ENCODE data around the gene OR5B3. TPM values are rescaled to one million over a fixed set of nuclear protein-coding genes. Genes with fewer than 3 reads are reported as not detected.
"Not testable (repeated sequence)": the region's sequence is repeated elsewhere in the genome, so short reads cannot be mapped to it uniquely, and the experiment has no call there.

The OR5B3 gene
- total RNA-seq, 2 experiments from 2014 or later, result not detected

DNA sequence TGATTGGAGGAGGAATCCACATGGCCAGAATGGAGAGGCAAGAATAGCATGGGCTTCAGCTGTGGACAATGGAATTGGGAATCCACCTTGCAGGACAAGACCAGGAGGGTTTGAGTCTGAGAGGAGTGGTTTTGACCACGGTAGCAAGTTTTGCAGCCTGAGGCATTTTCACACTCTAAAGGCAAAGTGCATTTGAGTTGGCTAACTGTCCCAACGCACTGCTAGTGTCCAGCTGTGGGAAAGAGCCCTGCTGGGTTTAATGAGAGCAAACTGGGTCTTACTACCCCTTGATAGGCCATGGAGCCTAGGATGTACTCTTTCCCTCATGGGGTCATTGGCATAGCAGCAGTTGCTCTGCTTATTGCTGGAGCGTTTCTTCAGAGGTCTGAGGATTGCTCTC is 21.3 kb upstream of the OR5B3 start, which contains the start of gene OR5B2:
OR5B2 (minus strand) TSS at position 101 of the 400 bp plus-strand sequence. CDS start 4,860 bp downstream, outside the sequence.
- Mint-ChIP-seq H3K4me3 (no peak within 1 kb of the TSS), H3K4me1 (ENCODE audit: low read depth) (no peaks in the 10 kb centered on the region), H3K27me3 (peaks cover 46% of the 10 kb centered on the region), H3K9me3 (peaks cover 2% of the 10 kb centered on the region), H3K36me3 (ENCODE audit: low read depth) (no peaks in the 10 kb centered on the region), H3K27ac (no peak within 1 kb of the TSS)
- intact Hi-C loops (cut with DNase I, micrococcal nuclease), result no loop called here
- ATAC-seq (ENCODE audit: poor library complexity), result no peak
- ChIA-PET POLR2A (no interaction called here), CTCF (no interaction called here)
- Histone ChIP-seq H3K4me3 (ENCODE audit: low read length) (no peak within 1 kb of the TSS), H3K9me3 (ENCODE audit: control insufficient read depth in 1 of 2, insufficient read depth in 1 of 2, low read length in 2 of 2) (peaks cover 0 to 15% of the 10 kb centered on the region in 2 experiments), H3K4me1 (ENCODE audit: insufficient read depth, low read length) (no peaks in the 10 kb centered on the region), H3K36me3 (ENCODE audit: insufficient read depth, low read length) (no peaks in the 10 kb centered on the region), H3K27ac (ENCODE audit: low read depth in 1 of 2, low read length in 2 of 2) (no peak within 1 kb of the TSS), H3K27me3 (ENCODE audit: control insufficient read depth in 1 of 2, insufficient read depth in 2 of 2, low read length in 2 of 2) (peaks cover 6 to 13% of the 10 kb centered on the region in 2 experiments)
- TF ChIP-seq CTCF (IDR thresholded peaks at IDR 0.05), result no peak
- no peak for DNase-seq

- H3K4me1 ChIP-seq (ENCODE audit: insufficient read depth, low read length); CTCF ChIA-PET; H3K27ac ChIP-seq (ENCODE audit: low read depth in 1 of 2, low read length in 2 of 2); H3K27me3 ChIP-seq (ENCODE audit: control insufficient read depth in 1 of 2, insufficient read depth in 2 of 2, low read length in 2 of 2); H3K4me3 Mint-ChIP-seq; H3K4me3 ChIP-seq (ENCODE audit: low read length); H3K36me3 ChIP-seq (ENCODE audit: insufficient read depth, low read length); DNase-seq; H3K9me3 Mint-ChIP-seq; H3K36me3 Mint-ChIP-seq (ENCODE audit: low read depth); ATAC-seq (ENCODE audit: poor library complexity); H3K9me3 ChIP-seq (ENCODE audit: control insufficient read depth in 1 of 2, insufficient read depth in 1 of 2, low read length in 2 of 2); POLR2A ChIA-PET; H3K27ac Mint-ChIP-seq; H3K4me1 Mint-ChIP-seq (ENCODE audit: low read depth); H3K27me3 Mint-ChIP-seq; intact Hi-C loops (cut with DNase I, micrococcal nuclease): not testable (repeated sequence)
Observed at GRCh38 chr11:58399622-58400021, 7.1 kb downstream of the OR5B3 start.

DNA sequence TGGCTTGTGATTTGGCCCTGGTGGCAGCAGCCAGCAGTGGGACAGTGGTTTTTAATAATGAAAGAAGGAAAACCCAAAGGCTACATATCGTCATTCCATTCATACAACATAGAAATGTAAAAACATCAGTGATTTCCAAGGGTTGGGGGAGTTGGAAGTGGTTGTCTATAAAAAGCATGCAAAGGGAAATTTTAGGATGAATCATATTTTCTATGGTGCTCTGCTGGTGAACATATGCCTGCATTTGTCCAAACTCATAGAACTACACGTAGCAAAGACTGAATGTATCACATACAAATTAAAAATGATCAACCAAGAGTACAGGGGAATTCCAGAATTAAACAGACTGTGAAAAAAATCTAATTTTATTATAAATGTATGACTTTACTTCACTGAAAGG is 11.1 kb downstream of the OR5B3 start:
- H3K27me3 Mint-ChIP-seq, result no peaks in the 10 kb centered on the region
- TF ChIP-seq CTCF (IDR thresholded peaks at IDR 0.05), result no peak
- Histone ChIP-seq H3K9me3 (ENCODE audit: control insufficient read depth in 1 of 2, insufficient read depth in 1 of 2, low read length in 2 of 2) (peaks cover 5 to 9% of the 10 kb centered on the region in 2 experiments), H3K4me3 (ENCODE audit: low read length) (no peak overlapping the region), H3K27me3 (ENCODE audit: control insufficient read depth in 1 of 2, insufficient read depth in 2 of 2, low read length in 2 of 2) (peaks cover 0 to 1% of the 10 kb centered on the region in 2 experiments), H3K27ac (ENCODE audit: low read depth in 1 of 2, low read length in 2 of 2) (no peak overlapping the region), H3K36me3 (ENCODE audit: insufficient read depth, low read length) (no peaks in the 10 kb centered on the region), H3K4me1 (ENCODE audit: insufficient read depth, low read length) (no peaks in the 10 kb centered on the region)
- POLR2A ChIA-PET, result no interaction called here
- ATAC-seq (ENCODE audit: poor library complexity) (no peak), DNase-seq (no peak)
- H3K4me1 Mint-ChIP-seq (ENCODE audit: low read depth), result no peaks in the 10 kb centered on the region
- H3K9me3 Mint-ChIP-seq, result no peaks in the 10 kb centered on the region
- no peaks in the 10 kb centered on the region for H3K36me3 Mint-ChIP-seq (ENCODE audit: low read depth)
- intact Hi-C loops (cut with DNase I, micrococcal nuclease), result no loop called here
- no peak overlapping the region for H3K27ac Mint-ChIP-seq
- CTCF ChIA-PET, result no interaction called here
- H3K4me3 Mint-ChIP-seq, result no peak overlapping the region

GRCh38 chr11:58394195-58394594 is 12.5 kb downstream of the OR5B3 start:
- Mint-ChIP-seq H3K4me1 (ENCODE audit: low read depth) (no peaks in the 10 kb centered on the region), H3K36me3 (ENCODE audit: low read depth) (no peaks in the 10 kb centered on the region), H3K9me3 (no peaks in the 10 kb centered on the region), H3K27ac (no peak overlapping the region), H3K4me3 (no peak overlapping the region), H3K27me3 (no peaks in the 10 kb centered on the region)
- Histone ChIP-seq H3K36me3 (ENCODE audit: insufficient read depth, low read length) (no peaks in the 10 kb centered on the region), H3K27me3 (ENCODE audit: control insufficient read depth in 1 of 2, insufficient read depth in 2 of 2, low read length in 2 of 2) (peaks cover 0 to 3% of the 10 kb centered on the region in 2 experiments), H3K9me3 (ENCODE audit: control insufficient read depth in 1 of 2, insufficient read depth in 1 of 2, low read length in 2 of 2) (peaks cover 5 to 9% of the 10 kb centered on the region in 2 experiments), H3K4me3 (ENCODE audit: low read length) (no peak overlapping the region), H3K4me1 (ENCODE audit: insufficient read depth, low read length) (no peaks in the 10 kb centered on the region), H3K27ac (ENCODE audit: low read depth in 1 of 2, low read length in 2 of 2) (no peak overlapping the region)
- ATAC-seq (ENCODE audit: poor library complexity) (no peak), DNase-seq (no peak)
- CTCF ChIA-PET, result no interaction called here
- POLR2A ChIA-PET, result no interaction called here
- intact Hi-C loops (cut with DNase I, micrococcal nuclease), result no loop called here
- no peak for TF ChIP-seq CTCF (IDR thresholded peaks at IDR 0.05)
